HCT116 (cell line): ENCODE data around the gene EIF4EBP3. TPM values are rescaled to one million over a fixed set of nuclear protein-coding genes. Genes with fewer than 3 reads are reported as not detected.

Source experiments
- ATAC-seq: fragments of 200-7000 bp; cut with Tn5 transposase; 2 replicates; pipeline ENCODE4 v1.9.1; 2020; ENCODE audit warnings: mild to moderate bottlenecking, moderate library complexity
- BruUV-seq: library from RNA; stranded (reverse); fragments of 400-500 nt; replicated peaks from 2 replicates; lab custom pipeline; 2021; lab: Mats Ljungman, UMichigan
- CTCF ChIA-PET: fragments of 300-600 bp; sonication (Branson Sonifier 250); formaldehyde crosslinking; loops from one replicate; lab custom pipeline; 2021; ENCODE audit warnings: antibody characterized with exemption; lab: Charles Lee
- POLR2A ChIA-PET: fragments of 300-600, 350-600 bp; sonication (Branson Sonifier 250); formaldehyde crosslinking; loops from one replicate; lab custom pipeline; 2021; ENCODE audit warnings: antibody characterized with exemption; lab: Charles Lee
- RAD21 ChIA-PET, 2 experiments: fragments of 300-600 bp; sonication (Branson Sonifier 250); formaldehyde crosslinking; loops; one replicate each; lab custom pipeline; 2023; ENCODE audit warnings: low total read pairs in 2 of 2; ENCODE audit not compliant: uncharacterized antibody in 2 of 2, unreplicated experiment in 2 of 2, low non-redundant PET in 1 of 2; lab: Charles Lee
- DNase-seq: peaks from one replicate; pipeline ENCODE4 v3.0.0-alpha.2; 2010; ENCODE audit warnings: low read depth, low spot score
- H2AFZ ChIP-seq: fragments of 200-600 bp; shearing (Covaris generic), sonication (generic); 2 replicates; pipeline ENCODE4 v1.6.1; 2017; ENCODE audit warnings: low read depth, mixed run types, mixed read lengths, antibody characterized with exemption, low read length; ENCODE audit not compliant: poor library complexity, severe bottlenecking
- H3K27ac ChIP-seq: 2 replicates; pipeline ENCODE4 v1.5.1; 2012; ENCODE audit warnings: low read depth, low read length
- H3K27me3 ChIP-seq: fragments of 200-600 bp; sonication (generic); 2 replicates; pipeline ENCODE4 v1.6.1; 2016; ENCODE audit warnings: mixed run types, low read length, mixed read lengths; ENCODE audit not compliant: insufficient read depth
- H3K36me3 ChIP-seq, 2 experiments: fragments of 200-500 bp in 1 of 2; fragments of 200-600 bp in 1 of 2; sonication (Bioruptor generic) in 1 of 2; sonication (generic) in 1 of 2; 2 replicates each; pipeline versions ENCODE4 v1.5.1 to v1.6.1; 2014 to 2016; ENCODE audit warnings: low read length in 2 of 2, inconsistent platforms in 1 of 2, mixed read lengths in 1 of 2, mixed run types in 1 of 2; ENCODE audit not compliant: insufficient read depth in 2 of 2, control insufficient read depth in 1 of 2
- H3K4me1 ChIP-seq, 2 experiments: fragments of 200-600 bp in 1 of 2; sonication (generic) in 1 of 2; 2 replicates each; pipeline versions ENCODE4 v1.5.1 to v1.6.1; 2012 to 2017; ENCODE audit warnings: low read length in 2 of 2, inconsistent platforms in 1 of 2, mild to moderate bottlenecking in 1 of 2, mixed read lengths in 1 of 2, mixed run types in 1 of 2, moderate library complexity in 1 of 2; ENCODE audit not compliant: insufficient read depth in 2 of 2, control insufficient read depth in 1 of 2
- H3K4me2 ChIP-seq: fragments of 200-600 bp; sonication (generic); 2 replicates; pipeline ENCODE4 v1.6.1; 2017; ENCODE audit warnings: mixed run types, low read length, mixed read lengths
- H3K4me3 ChIP-seq, 2 experiments: fragments of 200-600 bp in 1 of 2; sonication (generic) in 1 of 2; replicated peaks in 1 of 2; 2 replicates each; pipeline ENCODE4 v1.5.1; 2011 to 2016; ENCODE audit warnings: low read length in 2 of 2, control low read depth in 1 of 2, low read depth in 1 of 2, mild to moderate bottlenecking in 1 of 2, mixed read lengths in 1 of 2, mixed run types in 1 of 2
- H3K79me2 ChIP-seq: fragments of 200-600 bp; sonication (generic); 2 replicates; pipeline ENCODE4 v1.6.1; 2017; ENCODE audit warnings: mild to moderate bottlenecking, mixed run types, low read length, moderate library complexity, mixed read lengths; ENCODE audit not compliant: insufficient read depth
- H3K9ac ChIP-seq: fragments of 200-600 bp; sonication (generic); 2 replicates; pipeline ENCODE4 v1.6.1; 2016; ENCODE audit warnings: low read length, mixed read lengths
- H3K9me2 ChIP-seq: fragments of 200-600 bp; sonication (generic), shearing (Covaris generic); 2 replicates; pipeline ENCODE4 v1.6.1; 2017; ENCODE audit warnings: mixed run types, mild to moderate bottlenecking, moderate library complexity; ENCODE audit not compliant: insufficient read depth
- H3K9me3 ChIP-seq, 2 experiments: fragments of 200-500 bp in 1 of 2; fragments of 200-600 bp in 1 of 2; sonication (Bioruptor generic) in 1 of 2; sonication (generic) in 1 of 2; 2 replicates each; pipeline ENCODE4 v1.6.1; 2014 to 2017; ENCODE audit warnings: low read length in 2 of 2, mixed read lengths in 2 of 2, inconsistent platforms in 1 of 2, low read depth in 1 of 2, mild to moderate bottlenecking in 1 of 2, mixed run types in 1 of 2, moderate library complexity in 1 of 2; ENCODE audit not compliant: control insufficient read depth in 1 of 2, insufficient read depth in 1 of 2
- H4K20me1 ChIP-seq: fragments of 200-600 bp; sonication (generic), shearing (Covaris generic); 2 replicates; pipeline ENCODE4 v1.6.1; 2017; ENCODE audit warnings: mixed run types, mild to moderate bottlenecking, moderate library complexity; ENCODE audit not compliant: insufficient read depth
- ATF3 ChIP-seq: IDR thresholded peaks from 2 replicates; pipeline ENCODE4 v1.6.1; 2012
- CBX3 ChIP-seq: IDR thresholded peaks from 2 replicates; pipeline ENCODE4 v1.6.1; 2012; ENCODE audit warnings: low read depth
- EGR1 ChIP-seq: IDR thresholded peaks from 2 replicates; pipeline ENCODE4 v1.6.1; 2012; ENCODE audit warnings: low read depth
- EZH2 ChIP-seq: fragments of 200-600 bp; sonication (generic); IDR thresholded peaks from 2 replicates; pipeline ENCODE4 v1.6.1; 2017; ENCODE audit warnings: antibody characterized with exemption, mixed run types
- EZH2phosphoT487 ChIP-seq: fragments of 200-600 bp; IDR thresholded peaks from 2 replicates; pipeline ENCODE4 v1.6.1; 2018; ENCODE audit warnings: antibody characterized with exemption, borderline replicate concordance
- POLR2A ChIP-seq: IDR thresholded peaks from 2 replicates; pipeline ENCODE4 v1.7.0; 2011; ENCODE audit warnings: borderline replicate concordance; ENCODE audit not compliant: insufficient read depth, insufficient read length; ENCODE audit errors: extremely low read depth
- SIN3A ChIP-seq: IDR thresholded peaks from 2 replicates; pipeline ENCODE4 v1.6.1; 2012; ENCODE audit warnings: low read depth
- SP1 ChIP-seq: IDR thresholded peaks from 2 replicates; pipeline ENCODE4 v1.6.1; 2012; ENCODE audit warnings: low read depth
- TCF7L2 ChIP-seq: IDR thresholded peaks from 2 replicates; pipeline ENCODE4 v1.7.0; 2011; ENCODE audit warnings: borderline replicate concordance, inconsistent platforms; ENCODE audit not compliant: insufficient read depth, insufficient read length; ENCODE audit errors: extremely low read depth
- ZBTB33 ChIP-seq: IDR thresholded peaks from 2 replicates; pipeline ENCODE4 v1.6.1; 2011; ENCODE audit warnings: mild to moderate bottlenecking, low read length, moderate library complexity; ENCODE audit not compliant: insufficient replicate concordance; ENCODE audit errors: extremely low read depth
- ZFX ChIP-seq: fragments of 450-650 bp; IDR thresholded peaks from 2 replicates; pipeline ENCODE4 v1.6.1; 2017
- ZNF274 ChIP-seq: fragments of 200-500 bp; sonication (Bioruptor generic); IDR thresholded peaks from 2 replicates; pipeline ENCODE4 v1.6.1; 2014; ENCODE audit warnings: mild to moderate bottlenecking, low read depth, low read length, inconsistent platforms
- intact Hi-C: fragments of 100-400 bp; cut with micrococcal nuclease; formaldehyde crosslinking; loops from 2 replicates; pipeline ENCODE4 v1.10.0; 2022
- total RNA-seq: library from RNA; stranded (reverse); gene quantifications from one replicate; pipeline ENCODE4 v1.2.1, GENCODE V29; 2021; ENCODE audit not compliant: unreplicated experiment
- TF ChIP-seq, protein P1 (sequence below), 3 experiments: fragments of 200-600 bp in 1 of 3; sonication (generic) in 1 of 3; IDR thresholded peaks in 2 of 3; conservative IDR thresholded peaks in 1 of 3; 2 replicates each; pipeline ENCODE4 v1.5.1; 2012 to 2017; ENCODE audit warnings: low read depth in 2 of 3, low read length in 2 of 3, antibody characterized with exemption in 1 of 3, borderline replicate concordance in 1 of 3, control low read depth in 1 of 3, mild to moderate bottlenecking in 1 of 3, mixed read lengths in 1 of 3, mixed run types in 1 of 3, moderate library complexity in 1 of 3; ENCODE audit not compliant: insufficient read depth in 1 of 3

EIF4EBP3 gene
- total RNA-seq, 1 experiment from 2014 or later = 6.0 TPM

DNA sequence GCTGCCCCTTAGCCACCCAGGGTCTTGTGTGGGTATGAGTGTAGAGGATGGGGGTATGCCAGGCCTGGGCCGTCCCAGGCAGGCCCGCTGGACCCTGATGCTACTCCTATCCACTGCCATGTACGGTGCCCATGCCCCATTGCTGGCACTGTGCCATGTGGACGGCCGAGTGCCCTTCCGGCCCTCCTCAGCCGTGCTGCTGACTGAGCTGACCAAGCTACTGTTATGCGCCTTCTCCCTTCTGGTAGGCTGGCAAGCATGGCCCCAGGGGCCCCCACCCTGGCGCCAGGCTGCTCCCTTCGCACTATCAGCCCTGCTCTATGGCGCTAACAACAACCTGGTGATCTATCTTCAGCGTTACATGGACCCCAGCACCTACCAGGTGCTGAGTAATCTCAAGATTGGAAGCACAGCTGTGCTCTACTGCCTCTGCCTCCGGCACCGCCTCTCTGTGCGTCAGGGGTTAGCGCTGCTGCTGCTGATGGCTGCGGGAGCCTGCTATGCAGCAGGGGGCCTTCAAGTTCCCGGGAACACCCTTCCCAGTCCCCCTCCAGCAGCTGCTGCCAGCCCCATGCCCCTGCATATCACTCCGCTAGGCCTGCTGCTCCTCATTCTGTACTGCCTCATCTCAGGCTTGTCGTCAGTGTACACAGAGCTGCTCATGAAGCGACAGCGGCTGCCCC, 19.8 kb downstream of the EIF4EBP3 start:
- Histone ChIP-seq H3K4me3 (no peak overlapping the region), H3K9me3 (no peaks in the 10 kb centered on the region), H3K9ac (no peak overlapping the region), H3K27me3 (no peaks in the 10 kb centered on the region), H3K36me3 (peaks cover 0 to 15% of the 10 kb centered on the region in 2 experiments; a peak in 3 of 4 replicates), H2AFZ (no peak overlapping the region), H3K4me2 (no peak overlapping the region), H4K20me1 (no peaks in the 10 kb centered on the region), H3K27ac (no peak overlapping the region), H3K9me2 (no peaks in the 10 kb centered on the region), H3K79me2 (peaks cover 27% of the 10 kb centered on the region), H3K4me1 (peaks cover 7 to 19% of the 10 kb centered on the region in 2 experiments; a peak in 3 of 4 replicates)
- ATAC-seq = no peak
- ChIA-PET POLR2A (no interaction called here), CTCF (no interaction called here), RAD21 (no interaction called here)
- no TSS peak for BruUV-seq
- no peak for DNase-seq
- intact Hi-C loops = no loop called here
- no peak for TF ChIP-seq EZH2phosphoT487
- no peak for TF ChIP-seq ZFX
- TF ChIP-seq ZNF274 = no peak
- TF ChIP-seq EGR1 = no peak
- TF ChIP-seq ATF3 = no peak
- TF ChIP-seq, protein P1, sequence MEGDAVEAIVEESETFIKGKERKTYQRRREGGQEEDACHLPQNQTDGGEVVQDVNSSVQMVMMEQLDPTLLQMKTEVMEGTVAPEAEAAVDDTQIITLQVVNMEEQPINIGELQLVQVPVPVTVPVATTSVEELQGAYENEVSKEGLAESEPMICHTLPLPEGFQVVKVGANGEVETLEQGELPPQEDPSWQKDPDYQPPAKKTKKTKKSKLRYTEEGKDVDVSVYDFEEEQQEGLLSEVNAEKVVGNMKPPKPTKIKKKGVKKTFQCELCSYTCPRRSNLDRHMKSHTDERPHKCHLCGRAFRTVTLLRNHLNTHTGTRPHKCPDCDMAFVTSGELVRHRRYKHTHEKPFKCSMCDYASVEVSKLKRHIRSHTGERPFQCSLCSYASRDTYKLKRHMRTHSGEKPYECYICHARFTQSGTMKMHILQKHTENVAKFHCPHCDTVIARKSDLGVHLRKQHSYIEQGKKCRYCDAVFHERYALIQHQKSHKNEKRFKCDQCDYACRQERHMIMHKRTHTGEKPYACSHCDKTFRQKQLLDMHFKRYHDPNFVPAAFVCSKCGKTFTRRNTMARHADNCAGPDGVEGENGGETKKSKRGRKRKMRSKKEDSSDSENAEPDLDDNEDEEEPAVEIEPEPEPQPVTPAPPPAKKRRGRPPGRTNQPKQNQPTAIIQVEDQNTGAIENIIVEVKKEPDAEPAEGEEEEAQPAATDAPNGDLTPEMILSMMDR (IDR thresholded peaks at IDR 0.05 in 2 of 3, conservative IDR thresholded peaks at IDR 0.05 in 1 of 3; ENCODE audit: borderline replicate concordance in 1 of 3, insufficient read depth in 1 of 3, low read depth in 2 of 3, low read length in 2 of 3) = no peak
- TF ChIP-seq POLR2A = no peak
- no peak for TF ChIP-seq CBX3
- no peak for TF ChIP-seq SP1
- no peak for TF ChIP-seq TCF7L2
- TF ChIP-seq ZBTB33 = no peak
- no peak for TF ChIP-seq EZH2
- TF ChIP-seq SIN3A = no peak
